ENCODE results near the gene PELI1. TPM values are rescaled to one million over a fixed set of nuclear protein-coding genes. Genes with fewer than 3 reads are reported as not detected.

PELI1 gene
- 10 to 100 TPM; 23.4 to 30.7 TPM for total RNA-seq

DNA sequence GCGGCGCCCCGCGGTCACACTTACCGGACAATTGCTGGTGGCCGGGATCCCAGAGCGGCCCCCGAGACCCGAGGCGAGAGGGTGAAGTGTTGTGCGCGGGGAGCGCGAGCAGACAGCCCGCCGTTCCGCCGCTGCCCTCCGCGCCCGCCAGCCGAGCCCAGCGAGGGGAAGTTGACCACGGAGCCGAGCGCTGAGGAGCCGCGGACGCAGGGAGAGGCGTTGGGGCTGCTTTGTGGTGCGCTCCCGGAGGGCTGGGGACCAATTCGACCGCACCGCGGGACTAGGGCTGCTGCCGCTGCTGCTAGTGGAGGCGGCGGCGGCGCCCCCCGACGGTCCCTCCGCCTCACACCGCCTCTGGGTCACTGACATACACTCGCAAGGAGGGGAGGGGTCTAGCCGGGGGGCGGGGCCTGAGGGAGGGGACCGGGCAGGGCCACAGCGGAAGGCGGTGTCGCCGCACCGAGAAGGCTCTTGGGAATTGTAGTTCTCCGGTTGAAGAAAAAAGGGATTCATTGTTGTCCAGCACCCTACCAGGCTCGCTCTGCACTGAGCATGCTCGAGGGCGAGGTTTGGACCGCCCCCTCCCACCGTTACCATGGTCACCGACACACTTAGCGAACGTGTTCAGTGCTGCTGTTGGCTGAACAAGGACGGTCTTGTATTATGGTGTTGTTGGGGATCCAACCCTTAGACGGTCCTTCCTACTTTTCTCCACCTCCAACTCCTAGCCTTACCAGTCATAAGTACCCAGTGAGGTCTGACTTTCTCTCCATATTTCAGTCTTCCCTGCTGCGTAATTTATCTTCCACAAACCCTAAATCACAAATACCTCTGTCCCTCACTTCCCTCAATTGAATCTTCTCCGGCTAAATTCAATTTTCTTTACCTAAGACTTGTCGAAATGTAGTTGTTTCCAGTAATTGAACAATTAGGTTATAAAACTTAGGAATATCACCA is at the start of gene PELI1:
Gene PELI1, minus strand, starts transcription at position 364 of the 957 bp plus-strand sequence. CDS start 36,110 bp downstream, outside the sequence.
- peaks cover 15 to 29% of the 10 kb centered on the region in 2 donors for H3K4me1 ChIP-seq (ENCODE audit: control insufficient read depth in 1 of 2, low read depth in 2 of 2)
- peak; percentile 32 for TF ChIP-seq CTCF (IDR thresholded peaks at IDR 0.05)
- peak within 1 kb of the TSS; percentile 88 for H3K4me3 ChIP-seq
- peak within 1 kb of the TSS; percentile 94 to 96 for H3K27ac ChIP-seq
- no peaks in the 10 kb centered on the region for H3K27me3 ChIP-seq (replicated peaks; ENCODE audit: insufficient read depth)
- peak; percentile 91 for ATAC-seq (ENCODE audit: insufficient number of reproducible peaks, low FRiP score, low read depth)
- H3K9me3 ChIP-seq = no peaks in the 10 kb centered on the region
- DNase-seq (ENCODE audit: low spot score) = peak; percentile 94
- H3K36me3 ChIP-seq = no peaks in the 10 kb centered on the region

DNA sequence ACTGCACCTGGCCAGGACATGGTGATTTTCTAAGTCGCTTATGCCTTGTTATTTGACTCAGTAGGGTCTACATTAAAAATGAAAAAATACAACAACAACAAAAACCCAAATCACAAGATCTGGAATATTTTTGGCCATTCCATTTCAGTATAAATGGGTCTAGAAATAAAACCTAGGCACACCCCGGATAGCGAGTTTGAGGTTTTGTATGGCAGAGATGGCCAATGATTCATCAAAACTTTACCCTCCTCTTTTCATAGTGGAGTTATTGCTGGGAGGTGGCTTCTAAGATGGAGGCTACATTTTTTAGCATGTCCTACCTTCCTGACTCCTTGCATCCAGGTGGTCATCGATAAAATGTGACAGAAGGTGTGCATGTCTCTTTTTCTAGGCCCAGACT is 49.3 kb upstream of the PELI1 start:
- ATAC-seq (ENCODE audit: insufficient number of reproducible peaks, low FRiP score, low read depth) = no peak
- H3K9me3 ChIP-seq = no peaks in the 10 kb centered on the region
- no peak for TF ChIP-seq CTCF (IDR thresholded peaks at IDR 0.05)
- H3K4me3 ChIP-seq = no peak overlapping the region
- no peaks in the 10 kb centered on the region for H3K36me3 ChIP-seq
- no peaks in the 10 kb centered on the region for H3K27me3 ChIP-seq (replicated peaks; ENCODE audit: insufficient read depth)
- no peak overlapping the region for H3K27ac ChIP-seq
- no peak for DNase-seq (ENCODE audit: low spot score)
- H3K4me1 ChIP-seq (ENCODE audit: control insufficient read depth in 1 of 2, low read depth in 2 of 2) = no peaks in the 10 kb centered on the region

DNA sequence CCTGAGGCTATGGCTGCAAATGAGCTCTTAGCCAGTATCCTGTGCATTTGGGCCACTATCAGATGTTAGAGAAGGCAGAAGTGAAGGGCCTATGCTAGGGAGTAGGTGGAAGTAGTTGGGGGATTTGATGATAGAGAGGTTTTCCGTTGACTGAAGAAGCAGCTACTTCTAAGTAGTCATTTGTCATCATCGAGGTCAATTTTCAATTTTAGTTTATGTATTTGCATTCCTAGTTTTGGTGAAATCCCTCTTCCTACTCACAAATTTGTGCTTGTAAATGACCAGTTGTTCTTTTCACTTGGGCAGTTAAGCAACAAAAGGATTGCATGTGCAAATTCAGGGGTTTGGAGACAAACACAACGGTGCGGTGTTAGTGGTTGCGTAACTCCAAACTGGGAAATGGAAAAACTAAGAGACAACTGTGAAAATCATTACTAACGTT is 48.5 kb upstream of the PELI1 start:
- no peak for DNase-seq (ENCODE audit: low spot score)
- H3K36me3 ChIP-seq = no peaks in the 10 kb centered on the region
- no peak for TF ChIP-seq CTCF (IDR thresholded peaks at IDR 0.05)
- H3K27ac ChIP-seq = peak overlapping the region in 1 of 2 donors; percentile 5
- no peak for ATAC-seq (ENCODE audit: insufficient number of reproducible peaks, low FRiP score, low read depth)
- H3K9me3 ChIP-seq = no peaks in the 10 kb centered on the region
- H3K4me1 ChIP-seq (ENCODE audit: control insufficient read depth in 1 of 2, low read depth in 2 of 2) = no peaks in the 10 kb centered on the region
- H3K27me3 ChIP-seq (replicated peaks; ENCODE audit: insufficient read depth) = no peaks in the 10 kb centered on the region
- no peak overlapping the region for H3K4me3 ChIP-seq

DNA sequence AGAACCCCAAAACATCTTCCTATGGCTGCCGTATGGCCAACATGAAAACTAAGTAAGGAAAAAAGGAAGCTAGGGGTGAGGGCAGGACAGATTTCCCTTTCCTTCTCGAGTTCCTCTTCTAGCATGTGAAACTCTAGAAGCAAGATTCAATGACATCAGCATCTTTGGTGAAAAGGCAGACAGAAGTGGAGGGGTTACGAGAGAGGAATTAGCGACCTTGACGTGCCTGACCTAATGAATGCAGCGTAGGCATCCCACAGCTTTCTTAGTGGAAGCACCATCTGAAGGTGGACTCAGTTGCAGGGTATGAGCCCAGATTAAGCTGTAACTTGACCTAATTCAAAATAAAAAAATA is 47.9 kb upstream of the PELI1 start:
- H3K4me1 ChIP-seq (ENCODE audit: control insufficient read depth in 1 of 2, low read depth in 2 of 2) = no peaks in the 10 kb centered on the region
- no peak for TF ChIP-seq CTCF (IDR thresholded peaks at IDR 0.05)
- H3K27ac ChIP-seq = peak overlapping the region in 1 of 2 donors; percentile 5
- ATAC-seq (ENCODE audit: insufficient number of reproducible peaks, low FRiP score, low read depth) (no peak), DNase-seq (ENCODE audit: low spot score) (no peak)
- H3K4me3 ChIP-seq = no peak overlapping the region
- H3K36me3 ChIP-seq = no peaks in the 10 kb centered on the region
- H3K9me3 ChIP-seq = no peaks in the 10 kb centered on the region
- no peaks in the 10 kb centered on the region for H3K27me3 ChIP-seq (replicated peaks; ENCODE audit: insufficient read depth)

- no peak for DNase-seq (ENCODE audit: low spot score)
- Histone ChIP-seq H3K36me3 (no peaks in the 10 kb centered on the region), H3K4me1 (ENCODE audit: control insufficient read depth in 1 of 2, low read depth in 2 of 2) (no peaks in the 10 kb centered on the region), H3K27ac (no peak overlapping the region), H3K27me3 (replicated peaks; ENCODE audit: insufficient read depth) (no peaks in the 10 kb centered on the region), H3K9me3 (no peaks in the 10 kb centered on the region), H3K4me3 (no peak overlapping the region)
- no peak for TF ChIP-seq CTCF (IDR thresholded peaks at IDR 0.05)
- no peak for ATAC-seq (ENCODE audit: insufficient number of reproducible peaks, low FRiP score, low read depth)
Observed at GRCh38 chr2:64189586-64189985, 45.4 kb upstream of the PELI1 start.
